ENCODE results near the gene GLI2.

GRCh38 chr2:120746144-120746543 is 10.5 kb downstream of the GLI2 start:
- no peak for TF ChIP-seq CTCF (conservative IDR thresholded peaks at IDR 0.05; ENCODE audit: low read depth, low read length)
- TF ChIP-seq EZH2 (IDR thresholded peaks at IDR 0.05; ENCODE audit: low read length, unreplicated experiment), result no peak
- no peak for TF ChIP-seq EZH2phosphoT487 (IDR thresholded peaks at IDR 0.05; ENCODE audit: borderline replicate concordance, low read length)

All from PC-3 (cell line).